Nephron (organoid): ENCODE measurements around the gene NOC4L.

Source experiments
- H3K27ac Mint-ChIP-seq, 3 experiments: 2 replicates each; pipeline ENCODE4 v1.8.0; 2020; ENCODE audit warnings: mixed read lengths in 3 of 3, mild to moderate bottlenecking in 2 of 3, moderate library complexity in 1 of 3
- H3K27me3 Mint-ChIP-seq: 2 replicates; pipeline ENCODE4 v1.8.0; 2021; ENCODE audit warnings: low read depth, mild to moderate bottlenecking, moderate library complexity, mixed read lengths
- H3K36me3 Mint-ChIP-seq: 2 replicates; pipeline ENCODE4 v1.8.0; 2020; ENCODE audit warnings: low read depth, mixed read lengths
- H3K4me1 Mint-ChIP-seq: 2 replicates; pipeline ENCODE4 v1.8.0; 2020; ENCODE audit warnings: mixed read lengths
- H3K4me3 Mint-ChIP-seq, 3 experiments: 2 replicates each; pipeline ENCODE4 v1.8.0; 2020; ENCODE audit warnings: mild to moderate bottlenecking in 3 of 3, mixed read lengths in 3 of 3, moderate library complexity in 2 of 3
- H3K9me3 Mint-ChIP-seq: 2 replicates; pipeline ENCODE4 v1.8.0; 2020; ENCODE audit warnings: mixed read lengths
- TF ChIP-seq, protein P1 (sequence below), 3 experiments: fragments of 200-600 bp; sonication (generic); IDR thresholded peaks; one replicate each; pipeline ENCODE4 v1.5.0; 2021; ENCODE audit warnings: antibody characterized with exemption in 3 of 3; ENCODE audit not compliant: unreplicated experiment in 3 of 3

The NOC4L gene

DNA sequence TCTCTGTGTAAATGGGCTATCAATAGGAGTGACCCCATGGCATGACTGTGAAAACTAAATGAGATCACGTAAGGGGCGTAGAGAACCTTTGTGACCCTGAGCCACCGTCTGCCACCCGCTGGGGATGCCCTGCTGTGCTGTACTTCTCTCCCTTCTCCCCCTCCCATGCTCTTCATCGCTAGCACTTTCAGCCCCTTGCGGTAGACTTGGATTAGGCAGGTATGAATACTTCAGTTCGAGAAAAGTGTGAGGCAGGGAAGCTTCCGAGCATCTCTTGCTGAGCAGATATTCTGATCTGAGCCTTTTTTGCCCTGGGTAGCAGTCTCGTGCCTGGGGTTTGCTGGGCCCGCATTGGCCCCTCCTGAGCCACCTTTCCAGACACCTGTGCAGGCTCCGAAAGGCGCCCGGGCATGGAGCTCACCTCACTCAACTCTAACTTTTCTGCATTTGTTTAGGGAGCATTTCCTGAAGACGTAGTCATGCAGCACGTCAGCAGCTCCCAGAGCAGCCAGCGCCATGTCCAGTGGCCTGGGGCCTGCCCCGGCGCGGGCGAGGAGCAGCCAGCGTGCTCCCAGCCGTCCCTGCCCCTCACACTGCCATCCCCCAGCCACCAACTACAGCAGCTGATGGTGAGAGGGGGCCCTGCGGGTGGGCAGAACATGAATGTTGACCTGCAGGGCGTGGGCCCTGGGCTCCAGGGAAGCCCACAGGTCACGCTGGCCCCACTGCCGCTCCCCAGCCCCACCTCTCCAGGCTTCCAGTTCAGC, 40.5 kb upstream of the NOC4L start:
- no peak overlapping the region for H3K27ac Mint-ChIP-seq
- TF ChIP-seq, protein P1, sequence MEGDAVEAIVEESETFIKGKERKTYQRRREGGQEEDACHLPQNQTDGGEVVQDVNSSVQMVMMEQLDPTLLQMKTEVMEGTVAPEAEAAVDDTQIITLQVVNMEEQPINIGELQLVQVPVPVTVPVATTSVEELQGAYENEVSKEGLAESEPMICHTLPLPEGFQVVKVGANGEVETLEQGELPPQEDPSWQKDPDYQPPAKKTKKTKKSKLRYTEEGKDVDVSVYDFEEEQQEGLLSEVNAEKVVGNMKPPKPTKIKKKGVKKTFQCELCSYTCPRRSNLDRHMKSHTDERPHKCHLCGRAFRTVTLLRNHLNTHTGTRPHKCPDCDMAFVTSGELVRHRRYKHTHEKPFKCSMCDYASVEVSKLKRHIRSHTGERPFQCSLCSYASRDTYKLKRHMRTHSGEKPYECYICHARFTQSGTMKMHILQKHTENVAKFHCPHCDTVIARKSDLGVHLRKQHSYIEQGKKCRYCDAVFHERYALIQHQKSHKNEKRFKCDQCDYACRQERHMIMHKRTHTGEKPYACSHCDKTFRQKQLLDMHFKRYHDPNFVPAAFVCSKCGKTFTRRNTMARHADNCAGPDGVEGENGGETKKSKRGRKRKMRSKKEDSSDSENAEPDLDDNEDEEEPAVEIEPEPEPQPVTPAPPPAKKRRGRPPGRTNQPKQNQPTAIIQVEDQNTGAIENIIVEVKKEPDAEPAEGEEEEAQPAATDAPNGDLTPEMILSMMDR (IDR thresholded peaks at IDR 0.05; ENCODE audit: unreplicated experiment in 3 of 3): no peak
- H3K4me1 Mint-ChIP-seq: no peaks in the 10 kb centered on the region
- peaks cover 28% of the 10 kb centered on the region for H3K36me3 Mint-ChIP-seq
- H3K9me3 Mint-ChIP-seq: no peaks in the 10 kb centered on the region
- no peaks in the 10 kb centered on the region for H3K27me3 Mint-ChIP-seq
- no peak overlapping the region for H3K4me3 Mint-ChIP-seq

GRCh38 chr12:132105467-132105866, 38.8 kb upstream of the NOC4L start:
- H3K4me1 Mint-ChIP-seq: no peaks in the 10 kb centered on the region
- no peak overlapping the region for H3K27ac Mint-ChIP-seq

DNA sequence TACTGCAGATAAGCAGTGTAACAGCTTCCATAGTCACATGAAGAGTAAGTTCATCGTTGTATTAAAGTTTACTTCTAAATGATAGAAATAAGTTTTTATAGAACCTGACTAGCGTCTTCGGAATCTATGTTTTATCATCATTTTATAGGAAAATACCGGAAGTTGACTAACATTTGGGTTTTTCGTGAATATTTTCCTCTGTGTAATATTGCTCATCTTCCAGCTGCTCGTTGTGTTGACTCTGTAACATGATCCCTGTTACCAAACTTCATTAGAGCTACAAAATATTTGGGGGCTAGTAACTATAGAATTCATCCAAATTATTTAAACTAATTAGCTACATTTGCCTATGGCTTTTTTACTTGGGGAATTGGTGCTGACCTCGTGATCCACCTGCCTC, 37.3 kb upstream of the NOC4L start:
- Mint-ChIP-seq H3K27me3 (no peaks in the 10 kb centered on the region), H3K9me3 (no peaks in the 10 kb centered on the region), H3K36me3 (peaks cover 40% of the 10 kb centered on the region), H3K4me1 (no peaks in the 10 kb centered on the region), H3K27ac (no peak overlapping the region), H3K4me3 (no peak overlapping the region)
- TF ChIP-seq, protein P1 (IDR thresholded peaks at IDR 0.05; ENCODE audit: unreplicated experiment in 3 of 3): no peak

More at GRCh38 chr12:132105467-132105866, 38.8 kb upstream of the NOC4L start:
- Mint-ChIP-seq H3K36me3 (peaks cover 28% of the 10 kb centered on the region), H3K4me3 (no peak overlapping the region), H3K27me3 (no peaks in the 10 kb centered on the region), H3K9me3 (no peaks in the 10 kb centered on the region)
- TF ChIP-seq, protein P1 (IDR thresholded peaks at IDR 0.05; ENCODE audit: unreplicated experiment in 3 of 3): no peak

DNA sequence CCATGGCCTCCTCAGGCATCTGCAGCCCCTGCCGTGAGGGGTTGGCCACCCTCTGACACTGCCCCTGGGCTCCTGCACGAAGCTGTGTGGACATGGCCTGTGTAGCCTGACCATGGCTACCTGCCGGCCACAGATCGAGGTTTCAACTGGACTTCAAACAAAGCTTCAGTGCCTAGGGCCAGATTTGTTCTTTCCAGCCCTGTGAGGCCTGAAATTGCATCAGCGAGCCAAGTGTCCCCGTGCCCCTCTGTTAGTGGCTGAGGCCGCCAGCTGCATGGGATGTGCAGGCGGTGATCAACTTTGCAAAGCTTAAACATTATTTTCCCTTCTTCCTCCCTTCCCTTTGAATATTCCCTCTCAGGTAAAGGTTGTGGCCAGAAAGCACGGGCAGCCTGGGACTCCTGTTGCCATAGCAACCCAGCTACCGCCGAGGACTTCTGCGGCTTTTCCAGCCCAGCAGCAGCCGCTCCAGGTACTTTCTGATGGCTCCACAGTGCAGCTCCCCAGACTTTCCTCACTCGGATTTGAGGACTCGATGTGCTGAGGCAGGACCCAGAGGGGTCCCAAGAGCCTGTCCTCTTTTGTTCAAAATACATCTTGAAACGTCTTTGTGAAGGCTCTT, 35.9 kb upstream of the NOC4L start:
- Mint-ChIP-seq H3K36me3 (peaks cover 44% of the 10 kb centered on the region), H3K4me3 (no peak overlapping the region), H3K27me3 (no peaks in the 10 kb centered on the region), H3K27ac (no peak overlapping the region), H3K4me1 (no peaks in the 10 kb centered on the region), H3K9me3 (no peaks in the 10 kb centered on the region)
- TF ChIP-seq, protein P1 (IDR thresholded peaks at IDR 0.05; ENCODE audit: unreplicated experiment in 3 of 3): no peak

GRCh38 chr12:132109741-132110140, 34.5 kb upstream of the NOC4L start:
- peaks cover 52% of the 10 kb centered on the region for H3K36me3 Mint-ChIP-seq
- no peak overlapping the region for H3K4me3 Mint-ChIP-seq
- no peaks in the 10 kb centered on the region for H3K27me3 Mint-ChIP-seq
- no peaks in the 10 kb centered on the region for H3K4me1 Mint-ChIP-seq
- TF ChIP-seq, protein P1 (IDR thresholded peaks at IDR 0.05; ENCODE audit: unreplicated experiment in 3 of 3): no peak
- no peak overlapping the region for H3K27ac Mint-ChIP-seq
- no peaks in the 10 kb centered on the region for H3K9me3 Mint-ChIP-seq
